ENCODE results near the gene SERGEF.

SERGEF gene

GRCh38 chr11:17792161-17792560, 220.7 kb downstream of the SERGEF start:
- in situ Hi-C loops (cut with MboI; ENCODE audit: low sequenced_read_pairs): no loop called here

- in situ Hi-C loops (cut with MboI; ENCODE audit: low sequenced_read_pairs): no loop called here
Observed at GRCh38 chr11:17791144-17791543, 221.7 kb downstream of the SERGEF start.

DNA sequence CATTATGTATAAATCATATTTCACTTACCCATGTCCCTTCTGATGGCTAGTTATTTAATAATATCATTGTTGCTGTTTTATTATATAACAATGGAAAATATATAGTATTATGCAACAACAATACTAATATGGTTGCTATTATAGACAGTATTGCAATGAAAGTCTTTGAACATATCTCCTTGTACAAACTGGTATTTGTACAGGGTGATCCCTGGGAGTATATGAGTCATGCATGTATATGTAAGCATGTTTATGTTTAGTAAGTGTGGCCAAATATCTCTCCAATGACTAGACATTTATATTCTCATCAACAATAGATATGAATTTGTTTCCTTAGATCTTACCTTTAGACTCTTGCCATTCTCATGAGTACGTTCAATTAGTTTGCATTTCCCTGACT, 222.4 kb downstream of the SERGEF start:
- in situ Hi-C loops (cut with MboI; ENCODE audit: low sequenced_read_pairs): no loop called here

GRCh38 chr11:17788084-17788483, 224.8 kb downstream of the SERGEF start:
- in situ Hi-C loops (cut with MboI; ENCODE audit: low sequenced_read_pairs): no loop called here

- in situ Hi-C loops (cut with MboI; ENCODE audit: low sequenced_read_pairs): no loop called here
Observed at GRCh38 chr11:17786824-17787525, 225.9 kb downstream of the SERGEF start.

DNA sequence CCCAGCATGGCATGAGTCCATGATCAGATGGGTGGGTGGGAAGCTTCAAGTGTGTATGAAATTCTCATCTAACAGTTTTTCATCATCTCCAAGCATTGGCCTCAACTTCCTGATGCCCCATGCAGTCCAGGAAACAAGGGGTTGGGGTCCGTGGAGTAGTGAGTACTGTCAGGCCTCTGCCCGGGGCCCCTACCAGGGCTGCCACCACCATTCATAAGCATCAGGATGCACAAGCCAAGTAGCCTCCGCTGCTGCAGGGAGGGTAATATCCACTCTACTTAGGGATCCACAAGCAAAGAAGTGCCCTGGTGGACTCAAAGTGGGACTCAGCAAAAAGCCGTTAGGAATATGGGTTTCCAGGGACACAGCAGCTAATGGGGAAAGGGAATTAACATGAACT, 229.0 kb downstream of the SERGEF start:
- in situ Hi-C loops (cut with MboI; ENCODE audit: low sequenced_read_pairs): no loop called here

DNA sequence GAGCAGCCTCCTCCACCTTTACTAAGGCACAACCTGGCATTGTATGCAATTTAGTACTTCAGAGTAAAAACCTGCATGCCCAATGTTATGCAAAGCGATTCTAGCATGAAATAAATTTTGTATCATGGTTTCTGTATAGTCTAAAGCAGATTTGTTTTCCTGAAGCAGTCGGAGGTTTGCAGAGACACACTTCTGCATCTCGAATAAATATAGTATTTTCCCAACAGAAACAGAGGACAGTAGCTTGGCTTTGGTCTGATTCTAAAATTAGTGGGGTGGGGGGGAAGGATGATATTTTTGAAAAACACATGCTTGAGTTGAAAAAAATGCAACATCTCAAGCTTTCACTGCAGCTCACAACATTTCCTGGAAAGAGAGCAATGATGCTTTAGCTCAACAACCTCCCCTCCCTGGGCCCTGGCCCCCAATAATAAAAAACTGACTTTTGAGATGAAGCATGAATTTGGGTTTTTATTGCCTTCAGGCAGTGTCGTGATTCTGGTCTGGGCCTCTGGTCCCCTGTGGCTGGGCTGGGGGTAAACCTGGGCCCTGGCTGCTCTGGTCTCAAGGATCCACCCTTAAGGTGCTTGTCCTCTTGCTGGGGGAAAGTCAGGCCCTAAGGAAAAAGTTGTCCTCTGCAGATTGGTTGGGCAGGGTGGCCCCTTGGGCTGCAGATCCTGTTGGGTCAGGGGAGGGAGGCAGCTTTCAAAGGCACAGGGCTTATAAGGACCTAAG, 230.1 kb downstream of the SERGEF start:
- in situ Hi-C loops (cut with MboI; ENCODE audit: low sequenced_read_pairs): no loop called here

DNA sequence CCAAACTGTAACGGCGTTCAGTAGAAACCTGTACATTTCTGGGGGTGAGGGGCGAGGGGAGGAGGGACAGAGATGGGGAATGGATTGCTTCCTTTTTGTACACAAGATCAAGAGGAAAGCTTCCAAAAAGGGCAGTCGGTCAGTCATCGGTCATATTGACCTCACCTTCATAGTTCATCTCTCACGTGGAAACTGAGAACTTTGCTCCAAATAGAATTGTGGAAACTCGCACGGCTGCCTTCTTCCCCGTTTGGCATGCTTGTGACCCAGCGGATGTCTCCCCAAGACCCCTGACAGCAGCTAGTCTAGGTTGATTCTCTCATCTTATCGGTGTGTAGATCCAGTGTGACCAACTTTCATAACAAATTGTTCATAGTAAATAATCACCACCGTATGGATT, 230.7 kb downstream of the SERGEF start:
- in situ Hi-C loops (cut with MboI; ENCODE audit: low sequenced_read_pairs): no loop called here

GRCh38 chr11:17781626-17782025, 231.2 kb downstream of the SERGEF start:
- in situ Hi-C loops (cut with MboI; ENCODE audit: low sequenced_read_pairs): no loop called here

DNA sequence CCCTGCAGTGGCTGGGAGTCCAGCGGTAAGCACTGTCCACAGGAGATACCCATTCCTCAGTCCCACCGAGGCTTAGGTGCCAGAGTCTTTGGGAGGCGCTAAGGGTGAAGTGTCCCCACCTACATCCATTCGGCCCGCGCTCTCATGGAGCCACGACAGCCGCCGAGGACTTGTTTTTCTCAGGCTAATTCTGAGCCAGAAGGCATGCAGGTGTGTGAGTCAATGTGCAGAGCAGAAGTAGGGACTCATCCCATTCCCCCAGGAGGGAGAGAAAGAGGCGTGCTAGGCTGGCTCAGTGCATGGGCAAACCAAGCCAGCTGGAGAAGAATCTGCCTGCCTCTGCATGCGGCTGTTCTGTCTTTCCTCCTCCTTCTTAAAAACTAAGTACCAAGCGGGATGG, 231.6 kb downstream of the SERGEF start:
- in situ Hi-C loops (cut with MboI; ENCODE audit: low sequenced_read_pairs): no loop called here

GRCh38 chr11:17780668-17781067, 232.2 kb downstream of the SERGEF start:
- in situ Hi-C loops (cut with MboI; ENCODE audit: low sequenced_read_pairs): no loop called here

DNA sequence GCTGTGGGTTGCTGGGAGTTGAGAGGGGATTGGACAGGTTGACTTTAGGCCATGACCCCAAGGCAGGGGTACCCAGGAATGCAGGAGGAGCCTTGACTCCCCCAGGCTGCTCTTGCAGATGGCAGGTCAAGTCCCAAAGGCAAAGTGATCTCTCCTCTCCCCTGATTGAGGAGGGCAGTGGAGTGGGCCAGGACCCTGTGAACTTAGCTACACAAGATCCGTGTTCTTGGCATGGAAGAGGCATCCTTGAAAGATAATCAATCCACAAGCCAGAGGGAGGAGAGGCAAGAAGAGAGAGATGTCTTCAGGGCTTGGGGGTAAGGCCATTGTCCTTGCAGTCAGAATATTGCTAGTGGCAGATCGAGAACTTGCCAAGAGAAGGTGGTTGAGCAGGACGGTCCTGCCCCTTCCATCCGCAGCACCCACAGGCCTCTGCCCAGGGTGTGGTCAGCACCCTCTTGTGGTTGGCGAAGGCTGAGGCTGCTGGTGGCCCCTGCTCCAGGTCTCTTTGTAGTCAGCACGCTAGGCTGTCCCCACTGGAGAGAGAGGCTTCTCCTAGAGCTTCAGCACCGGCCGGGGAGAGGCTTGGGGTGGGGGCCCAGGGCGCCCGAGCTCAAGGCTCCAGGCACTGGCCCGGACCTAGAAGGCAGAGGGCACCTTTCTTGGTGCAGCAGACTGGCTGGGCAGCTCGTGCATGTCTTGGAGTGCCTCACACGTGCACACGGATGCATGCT, 232.8 kb downstream of the SERGEF start:
- in situ Hi-C loops (cut with MboI; ENCODE audit: low sequenced_read_pairs): no loop called here

- in situ Hi-C loops (cut with MboI; ENCODE audit: low sequenced_read_pairs): no loop called here
Observed at GRCh38 chr11:17778956-17779860, 233.6 kb downstream of the SERGEF start.

GRCh38 chr11:17778352-17778751, 234.5 kb downstream of the SERGEF start:
- in situ Hi-C loops (cut with MboI; ENCODE audit: low sequenced_read_pairs): no loop called here

DNA sequence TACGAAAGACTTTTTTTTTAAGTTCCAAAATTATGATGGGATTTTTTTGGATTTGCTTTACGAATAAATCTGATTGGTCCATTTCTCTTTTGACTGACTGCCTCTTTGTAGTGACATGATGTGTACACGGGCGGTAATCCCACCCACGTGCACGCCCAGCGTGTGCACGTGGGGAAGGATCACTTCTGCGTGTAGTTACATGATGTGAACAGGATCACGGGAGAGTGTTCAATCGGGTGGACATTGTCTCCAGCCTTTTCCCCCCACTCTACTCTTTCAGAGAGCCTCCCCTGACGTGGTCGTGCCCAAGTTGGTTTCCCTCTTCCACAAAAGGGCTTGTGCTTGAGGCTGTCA, 235.1 kb downstream of the SERGEF start:
- in situ Hi-C loops (cut with MboI; ENCODE audit: low sequenced_read_pairs): no loop called here

GRCh38 chr11:17777086-17777737, 235.6 kb downstream of the SERGEF start:
- in situ Hi-C loops (cut with MboI; ENCODE audit: low sequenced_read_pairs): no loop called here

DNA sequence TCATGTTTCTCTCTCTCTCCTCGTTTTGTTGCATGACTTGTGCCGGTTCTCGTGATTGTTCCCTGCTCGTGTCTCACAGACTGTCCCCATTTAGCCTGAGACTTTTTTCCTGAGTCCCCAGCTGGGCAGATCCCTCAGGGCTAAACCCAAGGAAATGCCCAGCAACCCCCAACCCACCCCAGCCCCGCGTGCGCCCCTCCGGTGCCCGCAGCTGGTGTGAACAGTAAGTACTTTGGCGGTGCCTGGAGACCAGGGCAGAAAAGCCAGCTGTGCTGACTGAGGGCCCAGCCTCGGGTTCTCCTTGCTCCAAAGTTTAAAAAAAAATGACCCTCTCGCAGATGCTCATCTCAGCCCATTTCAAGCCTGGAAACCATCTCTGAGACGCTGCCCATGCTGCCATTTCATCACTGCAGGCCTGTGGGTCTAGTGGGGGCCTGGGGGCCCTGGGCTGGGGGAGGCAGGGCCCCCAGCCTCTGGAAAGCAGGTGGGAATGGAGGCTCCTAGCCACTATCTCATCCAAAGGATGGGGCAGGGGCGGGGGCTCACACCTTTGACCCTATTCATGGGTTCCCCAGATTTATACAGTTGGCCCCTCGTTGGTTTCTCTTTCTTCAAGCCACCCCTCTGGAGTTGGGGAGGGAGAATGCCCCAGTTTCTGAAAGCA, 236.5 kb downstream of the SERGEF start:
- in situ Hi-C loops (cut with MboI; ENCODE audit: low sequenced_read_pairs): no loop called here

- in situ Hi-C loops (cut with MboI; ENCODE audit: low sequenced_read_pairs): no loop called here
Observed at GRCh38 chr11:17775507-17776211, 237.2 kb downstream of the SERGEF start.

DNA sequence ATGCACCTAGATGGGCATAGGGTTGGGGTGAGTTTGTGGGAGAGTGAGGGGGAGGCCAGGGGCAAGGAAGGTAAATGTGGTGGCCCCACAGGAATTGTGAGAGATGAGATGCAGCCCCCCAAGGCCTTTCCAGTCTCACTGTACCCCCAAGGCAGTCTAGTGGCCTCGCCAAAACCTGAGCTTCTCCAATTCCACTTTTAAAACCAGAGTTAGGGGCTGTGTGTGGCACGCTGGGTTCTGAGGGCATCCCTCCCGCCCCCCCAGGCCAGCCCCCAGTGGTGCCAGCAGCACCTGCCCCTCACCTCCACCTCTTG, 237.9 kb downstream of the SERGEF start:
- in situ Hi-C loops (cut with MboI; ENCODE audit: low sequenced_read_pairs): no loop called here
